Lung (tissue), 12 donors: Measurements from ENCODE around the gene HIBCH. TPM values are rescaled to one million over a fixed set of nuclear protein-coding genes. Genes with fewer than 3 reads are reported as not detected.

Experiments used
- ATAC-seq: fragments of 200-7000 bp; cut with Tn5 transposase; one replicate; pipeline ENCODE4 v1.9.1; 2020; ENCODE audit warnings: moderate number of reproducible peaks; ENCODE audit not compliant: insufficient read depth, low FRiP score
- DNase-seq, 3 donors: peaks; one replicate each; pipeline ENCODE4 v3.0.0-alpha.2; 2013 to 2017
- H3K27ac ChIP-seq, 2 donors: one replicate each; pipeline ENCODE4 v1.5.1; 2013; ENCODE audit warnings: mild to moderate bottlenecking in 2 of 2, moderate library complexity in 2 of 2, control low read depth in 1 of 2, inconsistent platforms in 1 of 2, low read depth in 1 of 2, low read length in 1 of 2
- H3K27me3 ChIP-seq, 3 donors: one replicate each; pipeline ENCODE4 v1.5.1; 2013; ENCODE audit warnings: low read length in 2 of 3; ENCODE audit not compliant: control insufficient read depth in 3 of 3, insufficient read depth in 3 of 3
- H3K36me3 ChIP-seq, 4 donors: one replicate each; pipeline ENCODE4 v1.5.1; 2013; ENCODE audit warnings: low read length in 4 of 4, mild to moderate bottlenecking in 1 of 4, moderate library complexity in 1 of 4; ENCODE audit not compliant: control insufficient read depth in 4 of 4, insufficient read depth in 4 of 4
- H3K4me1 ChIP-seq, 5 donors: one replicate each; pipeline ENCODE4 v1.5.1; 2013; ENCODE audit warnings: low read length in 5 of 5, mild to moderate bottlenecking in 2 of 5, moderate library complexity in 1 of 5; ENCODE audit not compliant: control insufficient read depth in 5 of 5, insufficient read depth in 5 of 5
- H3K4me3 ChIP-seq: one replicate; pipeline ENCODE4 v1.5.1; 2013; ENCODE audit warnings: mild to moderate bottlenecking, control low read depth, moderate library complexity
- H3K9ac ChIP-seq, 2 donors: one replicate each; pipeline ENCODE4 v1.5.1; 2013; ENCODE audit warnings: low read length in 2 of 2, control low read depth in 1 of 2; ENCODE audit not compliant: insufficient read depth in 1 of 2
- H3K9me3 ChIP-seq, 4 donors: one replicate each; pipeline ENCODE4 v1.5.1; 2013; ENCODE audit warnings: low read length in 3 of 4, mild to moderate bottlenecking in 1 of 4, moderate library complexity in 1 of 4; ENCODE audit not compliant: control insufficient read depth in 4 of 4, insufficient read depth in 3 of 4
- CTCF ChIP-seq: IDR thresholded peaks from 2 replicates; pipeline ENCODE4 v1.5.1; 2012; ENCODE audit warnings: mild to moderate bottlenecking; ENCODE audit errors: control extremely low read depth, extremely low read depth
- WGBS, 2 donors: extraction: QIAGEN DNeasy Blood & Tissue Kit; methylation state at CpG; one replicate each; pipeline ENCODE4 v1.1.7; 2013; 5-methylcytosine and 5-hydroxymethylcytosine counted together
- polyA plus RNA-seq, 2 donors: library from polyadenylated mRNA; stranded (reverse); fragments of 200-250 nt; gene quantifications; one replicate each; pipeline ENCODE4 v1.2.1, GENCODE V29; 2013
- total RNA-seq, 2 donors: library from RNA; depleted of rRNA in 1 of 2; stranded (reverse); fragments of >200 nt in 1 of 2; gene quantifications; one replicate each; pipeline ENCODE4 v1.2.1, GENCODE V29; 2014 to 2021
- donor health status: control.
- donor health status: control.
- donor health status: Bipolar disorder and iron deficiency.
- donor health status: healthy.
- donor health status: DM: yes; HTN: yes; CAD: no.

Gene HIBCH
- total and polyA plus RNA-seq, 4 donors = 14.2 to 50.0 (median 17.9) TPM

- Histone ChIP-seq H3K27ac (no peak overlapping the region), H3K9me3 (no peaks in the 10 kb centered on the region), H3K27me3 (no peaks in the 10 kb centered on the region), H3K36me3 (peaks cover 0 to 15% (median 4%) of the 10 kb centered on the region in 4 donors), H3K4me1 (peaks cover 0 to 7% (median 0%) of the 10 kb centered on the region in 5 donors), H3K9ac (no peak overlapping the region), H3K4me3 (no peak overlapping the region)
- 96 to 97% methylated on average over 5 of the region's 5 CpGs for WGBS, 2 donors
- DNase-seq = no peak
- no peak for TF ChIP-seq CTCF
- ATAC-seq = no peak
Measured at GRCh38 chr2:190209559-190209958, 110.1 kb downstream of the HIBCH start.

GRCh38 chr2:190207930-190208329, 111.7 kb downstream of the HIBCH start:
- H3K36me3 ChIP-seq = peaks cover 0 to 15% (median 4%) of the 10 kb centered on the region in 4 donors
- WGBS, 2 donors = 84 to 88% methylated on average over 2 of the region's 2 CpGs

GRCh38 chr2:190205657-190206056, 114.0 kb downstream of the HIBCH start:
- ATAC-seq = no peak

More at GRCh38 chr2:190207930-190208329, 111.7 kb downstream of the HIBCH start:
- Histone ChIP-seq H3K9me3 (no peaks in the 10 kb centered on the region), H3K9ac (no peak overlapping the region), H3K4me1 (no peaks in the 10 kb centered on the region), H3K4me3 (no peak overlapping the region), H3K27ac (no peak overlapping the region), H3K27me3 (no peaks in the 10 kb centered on the region)
- no peak for DNase-seq
- no peak for TF ChIP-seq CTCF
- ATAC-seq = no peak

More at GRCh38 chr2:190205657-190206056, 114.0 kb downstream of the HIBCH start:
- peaks cover 0 to 9% (median 4%) of the 10 kb centered on the region in 4 donors for H3K36me3 ChIP-seq
- H3K4me3 ChIP-seq = no peak overlapping the region
- no peak for TF ChIP-seq CTCF
- WGBS, 2 donors = 84 to 87% methylated on average over 4 of the region's 4 CpGs
- H3K9me3 ChIP-seq = no peaks in the 10 kb centered on the region
- no peak overlapping the region for H3K9ac ChIP-seq
- no peaks in the 10 kb centered on the region for H3K27me3 ChIP-seq
- H3K4me1 ChIP-seq = peaks cover 0 to 5% (median 0%) of the 10 kb centered on the region in 5 donors
- H3K27ac ChIP-seq = no peak overlapping the region
- DNase-seq = no peak
